Measurements from ENCODE around the gene ELFN1. TPM values are rescaled to one million over a fixed set of nuclear protein-coding genes. Genes with fewer than 3 reads are reported as not detected.

The ELFN1 gene
- total and polyA plus RNA-seq, 2 donors (not counting 3 experiments of a cell fraction or from before 2014, with no cell fraction given), result 0.37 to 1.0 TPM

DNA sequence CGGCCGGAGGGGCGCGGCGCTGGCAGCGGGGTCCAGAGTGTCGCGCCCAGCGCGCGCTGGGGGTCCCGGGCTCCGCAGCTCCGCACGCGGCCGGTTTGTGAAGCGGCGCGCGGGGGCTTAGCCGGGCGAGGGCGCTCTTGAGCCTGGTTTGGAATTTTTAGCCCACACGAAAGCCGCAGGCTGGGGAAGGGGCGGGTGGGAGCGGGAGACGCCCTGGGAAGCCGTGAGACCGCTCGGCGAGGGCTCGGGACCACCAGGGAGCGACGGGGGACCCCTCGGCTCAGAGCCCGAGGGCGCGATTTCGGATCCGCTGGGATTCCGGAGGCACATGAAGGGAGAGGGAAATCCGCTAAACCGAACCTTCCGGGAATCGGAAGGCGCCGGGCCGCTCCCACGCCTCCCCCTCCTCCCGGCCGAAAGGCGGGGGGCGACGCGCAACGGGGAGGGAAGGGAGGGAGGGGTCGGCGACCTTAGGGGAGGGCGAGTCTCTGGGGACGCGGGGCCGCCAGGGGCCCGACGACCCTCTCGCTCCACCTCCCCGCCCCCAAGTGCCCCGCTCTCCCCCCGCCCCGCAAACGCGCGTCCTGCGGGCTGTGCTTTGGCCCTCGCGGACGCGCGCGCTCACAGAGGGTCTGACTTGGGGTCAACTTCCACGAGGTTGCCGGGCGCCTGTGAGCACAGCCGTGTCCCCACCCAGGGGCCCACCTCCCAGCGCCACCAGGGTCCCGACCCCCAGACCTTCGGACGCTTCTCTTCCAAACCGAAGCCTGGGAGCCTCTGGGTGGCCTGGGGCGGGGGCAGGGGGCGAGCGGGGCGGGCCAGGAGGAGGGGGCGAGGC is 5.1 kb upstream of the ELFN1 start:
- CTCF ChIA-PET, result interaction anchor here (0.5 to 2.7 kb wide), 35 partner anchors 9 to 691 kb away, joined by 3 to 36 read pairs (median 3); partner anchors contain the start of gene EIF3B
- H3K27ac ChIP-seq (ENCODE audit: insufficient read depth, low read depth, low read length), result no peak overlapping the region
- H3K27me3 ChIP-seq (ENCODE audit: control insufficient read depth in 2 of 2, insufficient read depth in 2 of 2, low read length in 2 of 2), result peaks cover 32 to 35% of the 10 kb centered on the region in 2 experiments
- no peak for FAIRE-seq
- H3K4me2 ChIP-seq (ENCODE audit: insufficient read depth, low read length), result peak overlapping the region; percentile 70
- H4K20me1 ChIP-seq (replicated peaks; ENCODE audit: control insufficient read depth, extremely low read depth, insufficient read depth, low read length), result no peaks in the 10 kb centered on the region
- POLR2A ChIA-PET, result no interaction called here
- no peak for TF ChIP-seq POLR2AphosphoS5 (IDR thresholded peaks at IDR 0.05; ENCODE audit: insufficient read depth, low read depth, low read length)
- TF ChIP-seq, protein P1, sequence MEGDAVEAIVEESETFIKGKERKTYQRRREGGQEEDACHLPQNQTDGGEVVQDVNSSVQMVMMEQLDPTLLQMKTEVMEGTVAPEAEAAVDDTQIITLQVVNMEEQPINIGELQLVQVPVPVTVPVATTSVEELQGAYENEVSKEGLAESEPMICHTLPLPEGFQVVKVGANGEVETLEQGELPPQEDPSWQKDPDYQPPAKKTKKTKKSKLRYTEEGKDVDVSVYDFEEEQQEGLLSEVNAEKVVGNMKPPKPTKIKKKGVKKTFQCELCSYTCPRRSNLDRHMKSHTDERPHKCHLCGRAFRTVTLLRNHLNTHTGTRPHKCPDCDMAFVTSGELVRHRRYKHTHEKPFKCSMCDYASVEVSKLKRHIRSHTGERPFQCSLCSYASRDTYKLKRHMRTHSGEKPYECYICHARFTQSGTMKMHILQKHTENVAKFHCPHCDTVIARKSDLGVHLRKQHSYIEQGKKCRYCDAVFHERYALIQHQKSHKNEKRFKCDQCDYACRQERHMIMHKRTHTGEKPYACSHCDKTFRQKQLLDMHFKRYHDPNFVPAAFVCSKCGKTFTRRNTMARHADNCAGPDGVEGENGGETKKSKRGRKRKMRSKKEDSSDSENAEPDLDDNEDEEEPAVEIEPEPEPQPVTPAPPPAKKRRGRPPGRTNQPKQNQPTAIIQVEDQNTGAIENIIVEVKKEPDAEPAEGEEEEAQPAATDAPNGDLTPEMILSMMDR (IDR thresholded peaks at IDR 0.05; ENCODE audit: extremely low read depth in 1 of 2, insufficient read depth in 1 of 2, low read depth in 1 of 2, low read length in 2 of 2), result peak; percentile 59 to 87
- no peak for TF ChIP-seq GATA2 (IDR thresholded peaks at IDR 0.05; ENCODE audit: insufficient read depth, insufficient read length, low read depth, low read length)
- TF ChIP-seq EZH2 (IDR thresholded peaks at IDR 0.05; ENCODE audit: borderline replicate concordance, low read depth, low read length, severe bottlenecking), result no peak
- no peak for TF ChIP-seq FOS (IDR thresholded peaks at IDR 0.05; ENCODE audit: borderline replicate concordance, insufficient read depth, low read length)
- no peak for TF ChIP-seq MYC (IDR thresholded peaks at IDR 0.05; ENCODE audit: low read depth, low read length)
- no peak for TF ChIP-seq POLR2A (IDR thresholded peaks at IDR 0.05; ENCODE audit: low read depth, low read length)
- H3K9me1 ChIP-seq (replicated peaks; ENCODE audit: control insufficient read depth, extremely low read depth, insufficient read depth, low read length), result no peaks in the 10 kb centered on the region
- BruUV-seq (replicated peaks), result no TSS peak
- no peaks in the 10 kb centered on the region for H3K9me3 ChIP-seq (replicated peaks; ENCODE audit: control insufficient read depth, insufficient read depth, low read length)
- peak overlapping the region; percentile 33 to 67 (median 43) for H3K4me3 ChIP-seq (replicated peaks in 1 of 3; ENCODE audit: insufficient read depth in 1 of 3, low read depth in 1 of 3, low read length in 3 of 3)
- DNase-seq (ENCODE audit: low read depth, low spot score), result peak; percentile 66
- H3K79me2 ChIP-seq (ENCODE audit: control insufficient read depth, insufficient read depth, low read length), result no peaks in the 10 kb centered on the region
- no peak overlapping the region for H3K9ac ChIP-seq (replicated peaks; ENCODE audit: extremely low read depth, insufficient read depth, low read length)
- no peaks in the 10 kb centered on the region for H3K36me3 ChIP-seq (ENCODE audit: control insufficient read depth in 2 of 2, extremely low read depth in 1 of 2, insufficient read depth in 2 of 2, low read length in 2 of 2)
- H2AFZ ChIP-seq (ENCODE audit: low read depth, low read length), result peak overlapping the region; percentile 91
- peaks cover 3% of the 10 kb centered on the region for H3K4me1 ChIP-seq (ENCODE audit: control insufficient read depth, extremely low read depth, insufficient read depth, low read length)
- dilution Hi-C loops (cut with MboI; ENCODE audit: extremely low pct_ligation_motif_present, low sequenced_read_pairs), result no loop called here
- intact Hi-C loops (cut with micrococcal nuclease), result loop anchor here (2.0 to 5.0 kb wide), 3 partner anchors 544 to 697 kb away; no protein-coding TSS in a partner anchor

Measured in endothelial cell of umbilical vein (primary cell).